Loucy (cell line): ENCODE results near the gene MARK3.

Source experiments
- H2AFZ ChIP-seq: fragments of 200-600 bp; sonication (generic); 2 replicates; pipeline ENCODE4 v1.6.0; 2016; ENCODE audit warnings: antibody characterized with exemption, mild to moderate bottlenecking, low read length, moderate library complexity
- H3F3A ChIP-seq: fragments of 200-600 bp; 2 replicates; pipeline ENCODE4 v1.6.0; 2016; ENCODE audit warnings: antibody characterized with exemption, low read depth, mild to moderate bottlenecking
- H3K27me3 ChIP-seq: fragments of 200-600 bp; sonication (generic); 2 replicates; pipeline ENCODE4 v1.6.1; 2014; ENCODE audit warnings: low read length, mild to moderate bottlenecking; ENCODE audit not compliant: insufficient read depth, poor library complexity, severe bottlenecking
- H3K36me3 ChIP-seq: fragments of 200-600 bp; sonication (generic); 2 replicates; pipeline ENCODE4 v1.6.1; 2016; ENCODE audit warnings: low read length; ENCODE audit not compliant: insufficient read depth
- H3K4me1 ChIP-seq: fragments of 200-600 bp; sonication (generic); 2 replicates; pipeline ENCODE4 v1.5.1; 2014; ENCODE audit warnings: low read length, mild to moderate bottlenecking; ENCODE audit not compliant: insufficient read depth, poor library complexity, severe bottlenecking
- H3K4me2 ChIP-seq: fragments of 200-600 bp; sonication (generic); 2 replicates; pipeline ENCODE4 v1.6.0; 2014; ENCODE audit warnings: antibody characterized with exemption, low read length, low read depth, mild to moderate bottlenecking; ENCODE audit not compliant: poor library complexity, severe bottlenecking
- H3K4me3 ChIP-seq: fragments of 200-600 bp; sonication (generic); 2 replicates; pipeline ENCODE4 v1.5.1; 2014; ENCODE audit warnings: low read length, mild to moderate bottlenecking, mixed read lengths; ENCODE audit not compliant: poor library complexity, severe bottlenecking
- H3K79me2 ChIP-seq: fragments of 200-600 bp; sonication (generic); 2 replicates; pipeline ENCODE4 v1.6.1; 2014; ENCODE audit warnings: low read length; ENCODE audit not compliant: insufficient read depth
- H3K9ac ChIP-seq: fragments of 200-600 bp; sonication (generic); 2 replicates; pipeline ENCODE4 v1.6.0; 2014; ENCODE audit warnings: mild to moderate bottlenecking, low read depth, low read length, moderate library complexity; ENCODE audit not compliant: poor library complexity, severe bottlenecking
- H3K9me2 ChIP-seq: fragments of 200-600 bp; sonication (generic); replicated peaks from 2 replicates; pipeline ENCODE4 v1.6.1; 2016; ENCODE audit warnings: low read depth, low read length, mixed read lengths
- H3K9me3 ChIP-seq: fragments of 200-600 bp; sonication (generic); 2 replicates; pipeline ENCODE4 v1.6.1; 2014; ENCODE audit warnings: mild to moderate bottlenecking, antibody characterized with exemption, low read length, low read depth; ENCODE audit not compliant: insufficient read depth
- H4K20me1 ChIP-seq: fragments of 200-600 bp; sonication (generic); 2 replicates; pipeline ENCODE4 v1.6.0; 2014; ENCODE audit warnings: antibody characterized with exemption, low read length, mild to moderate bottlenecking; ENCODE audit not compliant: insufficient read depth, poor library complexity, severe bottlenecking
- EZH2phosphoT487 ChIP-seq: fragments of 200-600 bp; IDR thresholded peaks from 2 replicates; pipeline ENCODE4 v1.6.1; 2018; ENCODE audit warnings: antibody characterized with exemption, mild to moderate bottlenecking, moderate library complexity, borderline replicate concordance
- TF ChIP-seq, protein P1 (sequence below): fragments of 200-600 bp; sonication (generic); conservative IDR thresholded peaks from 2 replicates; pipeline ENCODE4 v1.5.1; 2014; ENCODE audit warnings: mild to moderate bottlenecking, antibody characterized with exemption, low read length

Gene MARK3

DNA sequence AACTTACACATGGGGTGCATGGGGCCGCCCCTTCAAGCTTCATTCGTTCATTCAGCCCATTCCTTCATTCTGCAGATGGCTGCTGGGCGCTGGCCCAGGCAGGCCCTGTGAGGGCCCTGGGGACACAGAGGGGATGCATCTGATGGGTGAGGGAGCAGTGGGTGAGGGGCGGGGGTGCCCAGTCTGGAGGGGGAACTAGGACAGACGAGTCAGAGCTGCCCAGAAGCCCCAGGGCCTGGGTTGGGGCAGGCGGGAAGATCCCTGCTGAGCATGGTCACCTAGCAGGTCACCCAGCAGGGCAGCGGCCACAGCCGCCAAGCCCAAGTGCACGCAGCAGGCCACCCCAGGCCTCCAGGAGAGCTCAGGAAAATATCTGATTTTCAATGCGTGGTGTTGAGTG, 157.9 kb downstream of the MARK3 start:
- H3K9me2 ChIP-seq: no peaks in the 10 kb centered on the region
- no peaks in the 10 kb centered on the region for H3K79me2 ChIP-seq
- H3K4me1 ChIP-seq: no peaks in the 10 kb centered on the region
- H3F3A ChIP-seq: no peaks in the 10 kb centered on the region
- no peak overlapping the region for H3K4me2 ChIP-seq
- H3K9ac ChIP-seq: no peak overlapping the region
- no peak overlapping the region for H3K4me3 ChIP-seq
- no peaks in the 10 kb centered on the region for H4K20me1 ChIP-seq
- H3K9me3 ChIP-seq: no peaks in the 10 kb centered on the region
- H3K27me3 ChIP-seq: no peaks in the 10 kb centered on the region
- no peaks in the 10 kb centered on the region for H3K36me3 ChIP-seq
- no peak overlapping the region for H2AFZ ChIP-seq
- TF ChIP-seq, protein P1, sequence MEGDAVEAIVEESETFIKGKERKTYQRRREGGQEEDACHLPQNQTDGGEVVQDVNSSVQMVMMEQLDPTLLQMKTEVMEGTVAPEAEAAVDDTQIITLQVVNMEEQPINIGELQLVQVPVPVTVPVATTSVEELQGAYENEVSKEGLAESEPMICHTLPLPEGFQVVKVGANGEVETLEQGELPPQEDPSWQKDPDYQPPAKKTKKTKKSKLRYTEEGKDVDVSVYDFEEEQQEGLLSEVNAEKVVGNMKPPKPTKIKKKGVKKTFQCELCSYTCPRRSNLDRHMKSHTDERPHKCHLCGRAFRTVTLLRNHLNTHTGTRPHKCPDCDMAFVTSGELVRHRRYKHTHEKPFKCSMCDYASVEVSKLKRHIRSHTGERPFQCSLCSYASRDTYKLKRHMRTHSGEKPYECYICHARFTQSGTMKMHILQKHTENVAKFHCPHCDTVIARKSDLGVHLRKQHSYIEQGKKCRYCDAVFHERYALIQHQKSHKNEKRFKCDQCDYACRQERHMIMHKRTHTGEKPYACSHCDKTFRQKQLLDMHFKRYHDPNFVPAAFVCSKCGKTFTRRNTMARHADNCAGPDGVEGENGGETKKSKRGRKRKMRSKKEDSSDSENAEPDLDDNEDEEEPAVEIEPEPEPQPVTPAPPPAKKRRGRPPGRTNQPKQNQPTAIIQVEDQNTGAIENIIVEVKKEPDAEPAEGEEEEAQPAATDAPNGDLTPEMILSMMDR: no peak
- TF ChIP-seq EZH2phosphoT487: no peak

DNA sequence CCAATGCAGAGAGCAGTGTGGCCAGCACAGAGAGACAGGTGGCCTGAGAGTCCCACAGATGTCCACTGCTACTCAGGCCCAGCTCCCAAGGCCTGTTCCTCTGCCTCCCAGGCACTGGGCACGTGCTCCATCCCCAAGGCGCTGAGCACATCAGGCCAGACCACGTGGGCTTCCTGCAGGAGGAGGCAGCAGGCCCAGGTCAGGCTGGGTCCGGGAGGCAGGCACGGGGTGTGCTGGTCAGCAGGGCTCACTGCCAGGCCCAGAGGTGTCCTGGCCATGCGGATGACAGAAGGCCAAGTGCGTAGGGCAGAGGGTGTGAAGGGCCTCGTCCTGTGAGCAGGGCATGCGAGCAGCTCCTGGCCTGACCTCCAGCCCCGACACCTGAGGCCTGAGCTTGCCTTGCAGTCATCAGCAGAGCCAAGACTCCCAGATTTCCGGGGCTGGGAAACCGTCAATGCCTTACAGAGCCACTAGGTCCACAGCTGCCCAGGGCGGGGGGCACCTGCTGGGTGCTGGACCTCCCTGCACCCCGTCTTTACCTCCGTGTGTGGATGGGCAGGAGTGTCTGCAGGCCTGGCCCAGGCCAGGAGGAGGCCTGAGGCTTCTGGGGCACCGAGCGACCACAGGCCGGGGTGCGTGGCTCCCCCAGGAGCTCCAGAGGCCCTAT, 158.6 kb downstream of the MARK3 start:
- no peak overlapping the region for H2AFZ ChIP-seq
- no peak overlapping the region for H3K4me2 ChIP-seq
- H3K4me3 ChIP-seq: no peak overlapping the region
- H3K27me3 ChIP-seq: no peaks in the 10 kb centered on the region
- H3K4me1 ChIP-seq: no peaks in the 10 kb centered on the region
- no peaks in the 10 kb centered on the region for H3K9me2 ChIP-seq
- H3K9me3 ChIP-seq: no peaks in the 10 kb centered on the region
- H3K9ac ChIP-seq: no peak overlapping the region
- H3F3A ChIP-seq: no peaks in the 10 kb centered on the region
- TF ChIP-seq, protein P1: no peak
- no peak for TF ChIP-seq EZH2phosphoT487
- H3K36me3 ChIP-seq: no peaks in the 10 kb centered on the region
- H3K79me2 ChIP-seq: no peaks in the 10 kb centered on the region
- no peaks in the 10 kb centered on the region for H4K20me1 ChIP-seq

DNA sequence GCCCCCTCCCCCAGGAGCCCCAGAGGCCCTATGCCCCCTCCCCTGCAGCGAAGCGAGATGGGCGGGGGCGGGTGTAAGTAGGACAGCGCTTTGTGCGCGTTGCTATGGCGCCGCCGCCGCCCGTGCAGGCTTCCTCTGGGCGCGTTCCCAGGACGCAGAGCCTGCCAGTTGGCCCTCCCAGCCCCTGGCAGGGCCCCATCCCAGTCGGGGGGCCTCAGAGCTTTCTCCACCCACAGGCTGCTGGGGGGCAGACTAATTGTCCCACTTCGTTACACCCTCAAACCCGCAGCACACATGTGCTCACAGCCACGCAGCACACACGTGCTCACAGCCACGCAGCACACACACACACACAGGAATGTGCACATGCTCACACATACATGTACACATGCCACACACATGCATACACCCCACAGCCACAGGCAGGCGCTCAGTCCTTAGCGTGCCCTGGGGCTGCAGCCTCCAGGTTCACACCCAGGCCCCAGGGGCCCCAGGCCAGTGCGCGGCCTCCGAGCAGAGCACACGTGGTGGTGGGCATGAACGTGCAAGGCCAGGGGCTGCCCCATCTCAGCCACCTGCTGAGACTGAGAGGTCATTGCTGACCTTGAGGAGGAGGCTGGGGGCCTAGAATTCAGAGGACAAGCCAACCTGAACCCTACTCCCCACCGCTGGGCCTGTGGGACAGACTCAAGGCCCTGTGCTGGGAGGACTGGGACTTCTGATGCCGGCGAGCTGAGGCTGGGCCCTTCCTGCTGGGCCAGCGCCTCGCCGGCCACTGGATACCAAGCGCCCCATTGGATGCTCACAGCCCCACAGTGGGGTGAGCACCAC, 159.4 kb downstream of the MARK3 start:
- no peaks in the 10 kb centered on the region for H3K79me2 ChIP-seq
- no peak overlapping the region for H2AFZ ChIP-seq
- H3K9ac ChIP-seq: no peak overlapping the region
- no peaks in the 10 kb centered on the region for H3K27me3 ChIP-seq
- no peaks in the 10 kb centered on the region for H3K9me3 ChIP-seq
- H3K4me2 ChIP-seq: no peak overlapping the region
- no peaks in the 10 kb centered on the region for H3K4me1 ChIP-seq
- H3K36me3 ChIP-seq: no peaks in the 10 kb centered on the region
- no peaks in the 10 kb centered on the region for H4K20me1 ChIP-seq
- no peaks in the 10 kb centered on the region for H3K9me2 ChIP-seq
- H3F3A ChIP-seq: no peaks in the 10 kb centered on the region
- no peak for TF ChIP-seq EZH2phosphoT487
- TF ChIP-seq, protein P1: no peak
- H3K4me3 ChIP-seq: no peak overlapping the region
